GM12892 (cell line): Measurements from ENCODE around the gene NR4A3.

Experiments
- POLR2A ChIP-seq: IDR thresholded peaks from 2 replicates; pipeline ENCODE4 v1.6.1; 2011; ENCODE audit warnings: low read depth, low read length, control low read depth
- TAF1 ChIP-seq: IDR thresholded peaks from 2 replicates; pipeline ENCODE4 v1.6.1; 2011; ENCODE audit warnings: low read depth, mild to moderate bottlenecking, control low read depth, low read length, borderline replicate concordance

DNA sequence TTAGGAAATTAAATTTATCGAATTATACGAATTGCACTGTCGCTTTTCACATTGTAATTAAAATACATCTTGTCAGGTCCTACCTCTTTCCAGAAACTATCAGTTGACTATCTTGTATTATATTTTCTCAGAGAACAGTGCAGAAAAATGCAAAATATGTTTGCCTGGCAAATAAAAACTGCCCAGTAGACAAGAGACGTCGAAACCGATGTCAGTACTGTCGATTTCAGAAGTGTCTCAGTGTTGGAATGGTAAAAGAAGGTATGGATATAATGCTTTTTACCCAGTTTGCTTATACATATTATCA is 10.8 kb downstream of the NR4A3 start:
- TF ChIP-seq POLR2A (no peak), TAF1 (no peak)
